NCI-H1417 treated with DMSO at 0.1 percent for 48 hours (cell line): ENCODE measurements around the gene HRH4.

Experiments used
- DNase-seq: peaks from one replicate; lab custom pipeline; 2025; lab: John Stamatoyannopoulos, UW

The HRH4 gene

GRCh38 chr18:24460388-24460787, at the start of gene HRH4:
TSS of gene HRH4 (plus strand) at chr18:24460637. CDS start at chr18:24460729, 92 bp downstream.
- no peak for DNase-seq

- no peak for DNase-seq
Observed at GRCh38 chr18:24413148-24413547, 47.3 kb upstream of the HRH4 start.

- no peak for DNase-seq
Observed at GRCh38 chr18:24414349-24415003, 46.0 kb upstream of the HRH4 start.

GRCh38 chr18:24417480-24417879, 43.0 kb upstream of the HRH4 start:
- DNase-seq, result no peak

GRCh38 chr18:24420551-24420950, 39.9 kb upstream of the HRH4 start:
- no peak for DNase-seq

GRCh38 chr18:24421831-24422230, 38.6 kb upstream of the HRH4 start:
- DNase-seq, result no peak

GRCh38 chr18:24426073-24426397, 34.4 kb upstream of the HRH4 start:
- no peak for DNase-seq

- DNase-seq, result peak; percentile 74
Observed at GRCh38 chr18:24426398-24427294, 33.8 kb upstream of the HRH4 start, which contains the start of gene IMPACT. TSS of gene IMPACT (plus strand) at chr18:24426670. CDS start at chr18:24426757, 87 bp downstream.

GRCh38 chr18:24427484-24427883, 33.0 kb upstream of the HRH4 start:
- DNase-seq, result no peak

- no peak for DNase-seq
Observed at GRCh38 chr18:24428709-24429108, 31.7 kb upstream of the HRH4 start.

- no peak for DNase-seq
Observed at GRCh38 chr18:24429188-24429587, 31.2 kb upstream of the HRH4 start.

- no peak for DNase-seq
Observed at GRCh38 chr18:24432618-24433017, 27.8 kb upstream of the HRH4 start.

- no peak for DNase-seq
Observed at GRCh38 chr18:24436939-24437338, 23.5 kb upstream of the HRH4 start.

GRCh38 chr18:24443870-24444269, 16.6 kb upstream of the HRH4 start:
- DNase-seq, result no peak

- no peak for DNase-seq
Observed at GRCh38 chr18:24446453-24446852, 14.0 kb upstream of the HRH4 start.

- DNase-seq, result no peak
Observed at GRCh38 chr18:24446953-24447538, 13.4 kb upstream of the HRH4 start.

- DNase-seq, result no peak
Observed at GRCh38 chr18:24447961-24448360, 12.5 kb upstream of the HRH4 start.

- no peak for DNase-seq
Observed at GRCh38 chr18:24456549-24456948, 3.9 kb upstream of the HRH4 start.

GRCh38 chr18:24459772-24460171, 665 bp upstream of the HRH4 start:
- no peak for DNase-seq

- DNase-seq, result no peak
Observed at GRCh38 chr18:24461996-24462395, 1.6 kb downstream of the HRH4 start.

GRCh38 chr18:24462838-24463775, 2.7 kb downstream of the HRH4 start:
- DNase-seq, result no peak

GRCh38 chr18:24465486-24465885, 5.0 kb downstream of the HRH4 start:
- DNase-seq, result no peak
